GM21381 (cell line): Measurements from ENCODE around the gene DSG4.
"Not testable (repeated sequence)": the region's sequence is repeated elsewhere in the genome, so short reads cannot be mapped to it uniquely, and the experiment has no call there.

Source experiments
- ATAC-seq: cut with Tn5 transposase; IDR thresholded peaks from one replicate; pipeline ENCODE4 v1.9.1; 2021; ENCODE audit warnings: mild to moderate bottlenecking, moderate library complexity; ENCODE audit not compliant: unreplicated experiment

Gene DSG4, protein sequence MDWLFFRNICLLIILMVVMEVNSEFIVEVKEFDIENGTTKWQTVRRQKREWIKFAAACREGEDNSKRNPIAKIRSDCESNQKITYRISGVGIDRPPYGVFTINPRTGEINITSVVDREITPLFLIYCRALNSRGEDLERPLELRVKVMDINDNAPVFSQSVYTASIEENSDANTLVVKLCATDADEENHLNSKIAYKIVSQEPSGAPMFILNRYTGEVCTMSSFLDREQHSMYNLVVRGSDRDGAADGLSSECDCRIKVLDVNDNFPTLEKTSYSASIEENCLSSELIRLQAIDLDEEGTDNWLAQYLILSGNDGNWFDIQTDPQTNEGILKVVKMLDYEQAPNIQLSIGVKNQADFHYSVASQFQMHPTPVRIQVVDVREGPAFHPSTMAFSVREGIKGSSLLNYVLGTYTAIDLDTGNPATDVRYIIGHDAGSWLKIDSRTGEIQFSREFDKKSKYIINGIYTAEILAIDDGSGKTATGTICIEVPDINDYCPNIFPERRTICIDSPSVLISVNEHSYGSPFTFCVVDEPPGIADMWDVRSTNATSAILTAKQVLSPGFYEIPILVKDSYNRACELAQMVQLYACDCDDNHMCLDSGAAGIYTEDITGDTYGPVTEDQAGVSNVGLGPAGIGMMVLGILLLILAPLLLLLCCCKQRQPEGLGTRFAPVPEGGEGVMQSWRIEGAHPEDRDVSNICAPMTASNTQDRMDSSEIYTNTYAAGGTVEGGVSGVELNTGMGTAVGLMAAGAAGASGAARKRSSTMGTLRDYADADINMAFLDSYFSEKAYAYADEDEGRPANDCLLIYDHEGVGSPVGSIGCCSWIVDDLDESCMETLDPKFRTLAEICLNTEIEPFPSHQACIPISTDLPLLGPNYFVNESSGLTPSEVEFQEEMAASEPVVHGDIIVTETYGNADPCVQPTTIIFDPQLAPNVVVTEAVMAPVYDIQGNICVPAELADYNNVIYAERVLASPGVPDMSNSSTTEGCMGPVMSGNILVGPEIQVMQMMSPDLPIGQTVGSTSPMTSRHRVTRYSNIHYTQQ

GRCh38 chr18:31376477-31376876, at the start of gene DSG4:
DSG4 (plus strand) TSS chr18:31376777; CDS start chr18:31376912, 135 bp downstream.
- ATAC-seq = no peak

GRCh38 chr18:31329787-31330438, 46.7 kb upstream of the DSG4 start:
- ATAC-seq = no peak

DNA sequence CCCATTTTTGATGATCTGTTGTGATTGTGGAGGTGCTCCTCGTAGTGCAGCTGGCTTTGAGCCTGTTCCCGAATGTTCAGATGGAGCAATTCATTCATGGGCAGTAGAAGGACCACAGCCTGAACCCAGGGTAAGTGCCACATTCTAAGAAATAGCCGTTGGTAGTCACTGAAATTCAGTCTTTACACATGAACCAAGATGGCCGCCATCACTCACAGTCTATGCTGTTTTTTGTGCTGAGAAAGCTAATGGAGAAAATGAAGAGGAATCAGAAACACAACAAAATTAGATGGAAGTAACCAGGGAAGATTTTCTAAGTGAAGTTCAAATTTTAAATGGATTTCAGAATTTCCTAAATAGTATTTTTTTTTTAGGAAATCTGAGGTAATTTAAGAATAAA, 33.1 kb upstream of the DSG4 start:
- no peak for ATAC-seq

DNA sequence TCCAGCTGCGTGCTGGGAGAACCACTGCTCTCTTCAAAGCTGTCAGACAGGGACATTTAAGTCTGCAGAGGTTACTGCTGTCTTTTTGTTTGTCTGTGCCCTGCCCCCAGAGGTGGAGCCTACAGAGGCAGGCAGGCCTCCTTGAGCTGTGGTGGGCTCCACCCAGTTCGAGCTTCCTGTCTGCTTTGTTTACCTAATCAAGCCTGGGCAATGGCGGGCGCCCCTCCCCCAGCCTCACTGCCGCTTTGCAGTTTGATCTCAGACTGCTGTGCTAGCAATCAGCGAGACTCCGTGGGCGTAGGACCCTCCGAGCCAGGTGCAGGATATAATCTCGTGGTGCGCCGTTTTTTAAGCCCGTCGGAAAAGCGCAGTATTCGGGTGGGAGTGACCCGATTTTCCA, 23.2 kb upstream of the DSG4 start:
- not testable (repeated sequence) for ATAC-seq

DNA sequence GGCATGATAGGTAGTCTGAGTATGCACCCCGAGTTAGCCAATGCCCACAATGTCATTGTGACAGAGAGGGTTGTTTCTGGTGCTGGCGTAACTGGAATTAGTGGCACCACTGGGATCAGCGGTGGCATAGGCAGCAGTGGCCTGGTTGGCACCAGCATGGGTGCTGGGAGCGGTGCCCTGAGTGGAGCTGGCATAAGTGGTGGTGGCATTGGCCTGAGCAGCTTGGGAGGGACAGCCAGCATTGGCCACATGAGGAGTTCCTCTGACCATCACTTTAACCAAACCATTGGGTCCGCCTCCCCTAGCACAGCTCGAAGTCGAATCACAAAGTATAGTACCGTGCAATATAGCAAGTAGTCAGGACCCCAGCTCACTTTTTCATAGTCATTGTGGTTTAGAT, 21.6 kb upstream of the DSG4 start:
- ATAC-seq = no peak

DNA sequence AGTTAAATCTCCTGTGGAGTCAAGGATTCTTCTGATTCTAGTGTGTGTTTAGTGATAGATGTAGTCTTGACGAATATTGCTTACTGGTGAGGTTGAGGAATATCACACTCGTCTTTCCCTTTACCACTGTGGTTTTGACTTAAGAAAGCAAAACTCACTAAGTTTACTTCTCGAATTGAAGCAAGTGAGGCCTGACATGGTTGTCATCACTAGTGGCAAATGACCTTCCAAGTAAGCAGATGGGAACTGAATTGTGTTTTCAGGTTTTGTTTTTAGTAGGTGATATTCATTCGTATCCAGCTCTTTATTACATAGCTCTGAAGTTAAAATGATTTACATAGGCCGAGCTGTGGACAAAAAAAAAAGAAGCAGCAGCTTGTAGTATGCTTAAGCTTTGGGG, 20.6 kb upstream of the DSG4 start:
- no peak for ATAC-seq

- ATAC-seq = no peak
These were observed 12.4 kb upstream of the DSG4 start for GRCh38 chr18:31364190-31364589.

GRCh38 chr18:31369478-31369877, 7.1 kb upstream of the DSG4 start:
- ATAC-seq = no peak

DNA sequence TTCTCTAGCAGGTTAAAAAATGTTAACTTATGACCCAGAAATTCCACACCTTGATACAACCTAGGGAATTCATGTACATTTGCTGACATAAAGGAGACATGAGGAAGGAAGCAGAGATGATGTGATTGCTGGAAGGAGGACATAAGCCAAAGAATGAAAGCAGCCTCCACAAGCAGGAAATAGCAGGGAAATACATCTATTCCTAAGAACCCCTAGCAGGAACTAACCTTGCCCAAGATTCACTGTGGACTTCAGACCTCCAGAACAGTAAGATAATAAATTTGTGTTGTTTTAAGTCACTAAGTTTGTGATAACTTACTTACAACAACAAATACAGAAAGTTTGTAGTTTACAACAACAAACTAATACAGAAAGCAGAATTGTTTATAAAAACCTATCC, 4.6 kb upstream of the DSG4 start:
- no peak for ATAC-seq

DNA sequence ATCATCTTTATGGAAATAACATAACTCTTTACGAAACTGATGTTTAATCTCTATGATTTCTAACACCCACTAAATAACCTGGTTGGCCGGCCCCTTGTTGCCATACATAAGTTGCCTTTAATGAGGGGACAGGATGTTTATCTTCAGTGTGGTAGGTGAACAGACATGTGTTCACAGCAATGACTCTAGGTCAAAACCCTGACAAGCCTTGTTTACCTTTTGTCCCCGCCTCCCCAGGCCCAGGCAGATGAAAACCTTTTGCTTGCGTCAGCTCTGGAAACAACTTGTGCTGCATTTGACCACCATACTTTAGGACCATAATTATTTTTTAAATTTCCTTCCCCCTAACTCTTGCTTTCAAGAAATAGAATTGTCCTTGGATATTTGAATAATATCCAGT, 2.9 kb upstream of the DSG4 start:
- ATAC-seq = no peak

GRCh38 chr18:31380912-31381311, 4.3 kb downstream of the DSG4 start:
- no peak for ATAC-seq

GRCh38 chr18:31382107-31382506, 5.5 kb downstream of the DSG4 start:
- no peak for ATAC-seq

- ATAC-seq = no peak
These were observed 10.2 kb downstream of the DSG4 start for GRCh38 chr18:31386741-31387140.

DNA sequence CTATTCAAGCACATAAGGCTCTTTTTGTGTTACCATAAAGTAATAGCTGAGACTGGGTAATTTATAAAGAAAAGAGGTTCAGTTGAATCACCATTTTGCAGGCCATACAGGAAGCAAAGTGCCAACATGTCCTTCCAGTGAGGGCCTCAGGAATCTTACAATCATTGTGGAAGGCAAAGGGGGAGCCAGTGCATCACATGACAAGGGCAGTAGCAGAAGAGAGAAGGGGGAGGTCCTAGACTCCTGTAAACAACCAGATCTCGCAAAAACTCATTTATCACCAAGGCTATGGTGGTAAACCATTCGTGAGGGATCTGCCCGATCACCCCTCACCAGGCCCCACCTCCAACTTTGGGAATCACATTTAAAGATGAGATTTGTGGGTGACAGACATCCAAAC, 16.7 kb downstream of the DSG4 start:
- ATAC-seq = no peak

DNA sequence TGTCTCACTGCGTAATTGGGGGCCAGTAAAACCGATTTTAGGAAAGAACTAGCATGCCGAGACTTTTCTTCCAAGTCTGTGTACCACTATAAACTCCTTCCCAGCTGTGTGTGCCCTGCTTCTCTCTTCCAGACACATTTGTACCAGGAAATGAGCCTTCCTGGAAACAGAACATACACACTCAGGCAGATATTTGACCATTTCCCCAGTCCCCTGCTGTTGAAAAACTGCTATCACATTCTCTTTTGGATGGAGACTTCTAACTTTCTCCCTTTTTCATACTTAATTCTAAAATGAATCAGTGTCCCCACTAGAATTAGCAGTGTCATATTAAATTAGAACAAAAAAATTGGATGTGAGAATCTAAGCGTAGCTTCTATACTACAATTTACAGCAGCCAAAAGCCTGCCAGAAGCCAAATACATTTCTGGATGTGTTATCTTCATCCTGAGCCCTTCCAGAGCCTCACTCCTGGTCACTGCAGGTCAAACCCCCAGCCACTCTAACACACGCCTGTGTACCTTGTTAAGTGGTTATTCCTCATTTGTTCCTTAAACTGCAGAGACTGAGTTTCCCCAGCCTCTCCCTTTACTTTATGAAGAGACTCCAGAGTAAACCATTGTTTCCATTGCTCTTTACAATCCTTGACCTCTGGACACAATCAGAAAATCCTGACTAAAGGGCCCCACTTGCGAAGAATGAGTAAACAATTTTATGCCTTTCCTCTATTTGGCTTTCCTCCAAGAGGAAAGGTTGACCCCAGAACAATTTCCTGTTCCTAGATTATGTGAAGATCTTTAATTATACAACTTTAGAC, 20.4 kb downstream of the DSG4 start:
- ATAC-seq = no peak

GRCh38 chr18:31398191-31398590, 21.6 kb downstream of the DSG4 start:
- no peak for ATAC-seq

DNA sequence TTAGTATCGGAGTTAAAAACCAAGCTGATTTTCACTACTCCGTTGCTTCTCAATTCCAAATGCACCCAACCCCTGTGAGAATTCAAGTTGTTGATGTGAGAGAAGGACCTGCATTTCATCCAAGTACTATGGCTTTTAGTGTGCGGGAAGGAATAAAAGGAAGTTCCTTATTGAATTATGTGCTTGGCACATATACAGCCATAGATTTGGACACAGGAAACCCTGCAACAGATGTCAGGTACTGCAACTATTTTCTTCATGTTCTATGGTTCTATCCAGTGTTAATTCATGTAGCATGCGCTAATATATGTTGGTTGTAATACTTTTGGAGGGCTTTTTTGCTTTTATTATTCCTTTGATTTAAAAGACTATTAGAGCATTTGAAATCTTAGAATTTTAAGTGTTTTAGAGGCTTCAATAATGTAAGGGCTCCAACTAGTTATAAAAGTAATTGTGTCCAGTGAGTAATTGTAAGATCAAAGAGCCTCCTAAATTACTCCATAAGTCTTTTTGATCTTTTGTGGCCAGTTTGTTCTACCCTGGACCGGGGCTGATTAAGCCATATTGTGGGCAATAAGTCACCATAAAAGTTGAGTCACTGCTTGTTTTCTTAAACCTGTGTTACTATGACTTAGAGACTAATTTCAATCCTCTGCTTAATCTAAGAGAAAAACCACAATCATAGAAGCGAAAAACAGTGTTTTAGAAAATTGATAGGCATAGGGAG, 22.9 kb downstream of the DSG4 start:
- ATAC-seq = no peak

- no peak for ATAC-seq
These were observed 24.8 kb downstream of the DSG4 start for GRCh38 chr18:31401156-31402025.

GRCh38 chr18:31402026-31402373, 25.4 kb downstream of the DSG4 start:
- no peak for ATAC-seq
